ENCODE measurements around the gene CMSS1. TPM values are rescaled to one million over a fixed set of nuclear protein-coding genes. Genes with fewer than 3 reads are reported as not detected.

The CMSS1 gene
- total RNA-seq, 1 experiment from 2014 or later, result 70.6 TPM

DNA sequence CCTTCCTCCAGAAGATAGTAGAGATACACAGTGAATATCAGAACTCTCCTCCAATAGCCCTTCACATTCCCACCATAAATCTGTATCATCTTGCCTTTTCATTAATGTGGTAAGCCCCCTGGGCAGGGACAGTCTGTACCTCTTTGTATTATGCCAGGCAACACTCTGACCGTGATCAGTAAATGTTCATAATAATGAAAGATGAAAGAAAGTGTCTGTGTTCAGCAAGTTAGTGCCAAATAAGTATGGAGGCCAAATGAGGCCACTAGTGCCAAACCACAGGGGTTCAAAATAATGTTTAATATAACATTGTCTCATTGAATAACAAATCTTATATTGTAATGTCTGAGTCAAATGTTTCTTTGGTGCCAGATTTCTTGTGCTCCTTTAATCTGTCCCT lies 104.3 kb downstream of the CMSS1 start:
- no peaks in the 10 kb centered on the region for H3K36me3 Mint-ChIP-seq
- H3K27me3 Mint-ChIP-seq (ENCODE audit: low read depth), result no peaks in the 10 kb centered on the region; the same call in 1 of the 2 replicates
- H3K27ac Mint-ChIP-seq, result peak overlapping the region; percentile 31; the same call in 1 of the 2 replicates
- TF ChIP-seq CBFB (CRISPR knock-in tag; IDR thresholded peaks at IDR 0.05; ENCODE audit: low read depth), result no peak
- TF ChIP-seq ATF2 (CRISPR knock-in tag; IDR thresholded peaks at IDR 0.05; ENCODE audit: borderline replicate concordance, low read depth), result no peak
- TF ChIP-seq MXD4 (CRISPR knock-in tag; IDR thresholded peaks at IDR 0.05; ENCODE audit: borderline replicate concordance), result no peak
- TF ChIP-seq ATF3 (CRISPR knock-in tag; conservative IDR thresholded peaks at IDR 0.05), result no peak
- no peak for TF ChIP-seq ZBTB21 (CRISPR knock-in tag; IDR thresholded peaks at IDR 0.05; ENCODE audit: borderline replicate concordance)
- no peak for TF ChIP-seq KAT7 (CRISPR knock-in tag; IDR thresholded peaks at IDR 0.05; ENCODE audit: borderline replicate concordance)
- TF ChIP-seq TEAD4 (CRISPR knock-in tag; IDR thresholded peaks at IDR 0.05), result no peak
- no peak for TF ChIP-seq HMGA2 (CRISPR knock-in tag; IDR thresholded peaks at IDR 0.05)
- DNase-seq (ENCODE audit: low spot score), result no peak
- no peak for ATAC-seq
- H3K4me3 Mint-ChIP-seq, result no peak overlapping the region
- H3K9me3 Mint-ChIP-seq, result no peaks in the 10 kb centered on the region
- ChIA-PET CTCF (no interaction called here), POLR2A (no interaction called here)
- peaks cover 59% of the 10 kb centered on the region for H3K4me1 Mint-ChIP-seq

DNA sequence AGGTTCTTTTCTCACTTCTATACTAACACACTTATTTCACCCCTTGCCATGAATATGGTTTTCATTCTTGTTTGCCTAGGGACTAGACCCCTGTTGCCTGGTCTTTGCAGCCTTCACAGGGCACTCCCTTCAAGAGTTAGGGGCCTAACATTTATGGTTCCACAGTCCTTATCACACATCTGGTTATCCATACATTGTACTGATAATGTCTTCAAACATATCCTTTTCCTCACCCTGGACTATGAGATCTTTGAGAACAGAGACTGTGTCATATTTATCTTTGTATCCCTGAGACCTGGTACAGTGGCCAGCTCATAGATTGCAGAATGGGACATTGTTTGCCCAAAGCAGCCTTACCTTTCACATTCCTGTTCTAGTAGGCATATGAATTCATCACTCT lies 106.2 kb downstream of the CMSS1 start:
- ChIA-PET CTCF (interaction anchor here (0.5 kb wide), 1 partner anchor 92 kb away, joined by 3 read pairs; no protein-coding TSS in a partner anchor), POLR2A (no interaction called here)
- no peak for ATAC-seq
- no peaks in the 10 kb centered on the region for H3K36me3 Mint-ChIP-seq
- H3K4me3 Mint-ChIP-seq, result no peak overlapping the region
- H3K27ac Mint-ChIP-seq, result no peak overlapping the region
- H3K27me3 Mint-ChIP-seq (ENCODE audit: low read depth), result no peaks in the 10 kb centered on the region; the same call in 1 of the 2 replicates
- no peak for DNase-seq (ENCODE audit: low spot score)
- TF ChIP-seq NR1H2 (CRISPR knock-in tag; IDR thresholded peaks at IDR 0.05) (no peak), CREM (CRISPR knock-in tag; IDR thresholded peaks at IDR 0.05) (no peak), ZNF281 (CRISPR knock-in tag; IDR thresholded peaks at IDR 0.05) (no peak), TCF7 (CRISPR knock-in tag; IDR thresholded peaks at IDR 0.05; ENCODE audit: low read depth) (no peak)
- H3K9me3 Mint-ChIP-seq, result no peaks in the 10 kb centered on the region
- peaks cover 76% of the 10 kb centered on the region for H3K4me1 Mint-ChIP-seq

- no peak overlapping the region for H3K4me3 Mint-ChIP-seq
- CTCF ChIA-PET, result no interaction called here
- peaks cover 77% of the 10 kb centered on the region for H3K4me1 Mint-ChIP-seq
- no peaks in the 10 kb centered on the region; the same call in 1 of the 2 replicates for H3K27me3 Mint-ChIP-seq (ENCODE audit: low read depth)
- no peaks in the 10 kb centered on the region for H3K36me3 Mint-ChIP-seq
- peak overlapping the region; percentile 77; the same call in 1 of the 2 replicates for H3K27ac Mint-ChIP-seq
- DNase-seq (ENCODE audit: low spot score) (no peak), ATAC-seq (no peak)
- H3K9me3 Mint-ChIP-seq, result no peaks in the 10 kb centered on the region
- POLR2A ChIA-PET, result no interaction called here
- TF ChIP-seq ZNF396 (CRISPR knock-in tag; IDR thresholded peaks at IDR 0.05; ENCODE audit: borderline replicate concordance) (no peak), ZNF232 (CRISPR knock-in tag; IDR thresholded peaks at IDR 0.05) (no peak), NR3C1 (CRISPR knock-in tag; conservative IDR thresholded peaks at IDR 0.05; ENCODE audit: low read depth) (no peak), ZNF671 (CRISPR knock-in tag; IDR thresholded peaks at IDR 0.05) (no peak), ATF1 (CRISPR knock-in tag; IDR thresholded peaks at IDR 0.05) (no peak), RORB (CRISPR knock-in tag; IDR thresholded peaks at IDR 0.05) (no peak), E2F1 (CRISPR knock-in tag; IDR thresholded peaks at IDR 0.05) (no peak), CREB1 (CRISPR knock-in tag; IDR thresholded peaks at IDR 0.05) (no peak)
- TF ChIP-seq, protein P1, sequence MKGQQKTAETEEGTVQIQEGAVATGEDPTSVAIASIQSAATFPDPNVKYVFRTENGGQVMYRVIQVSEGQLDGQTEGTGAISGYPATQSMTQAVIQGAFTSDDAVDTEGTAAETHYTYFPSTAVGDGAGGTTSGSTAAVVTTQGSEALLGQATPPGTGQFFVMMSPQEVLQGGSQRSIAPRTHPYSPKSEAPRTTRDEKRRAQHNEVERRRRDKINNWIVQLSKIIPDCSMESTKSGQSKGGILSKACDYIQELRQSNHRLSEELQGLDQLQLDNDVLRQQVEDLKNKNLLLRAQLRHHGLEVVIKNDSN (CRISPR knock-in tag; IDR thresholded peaks at IDR 0.05), result no peak
- TF ChIP-seq, protein P2, sequence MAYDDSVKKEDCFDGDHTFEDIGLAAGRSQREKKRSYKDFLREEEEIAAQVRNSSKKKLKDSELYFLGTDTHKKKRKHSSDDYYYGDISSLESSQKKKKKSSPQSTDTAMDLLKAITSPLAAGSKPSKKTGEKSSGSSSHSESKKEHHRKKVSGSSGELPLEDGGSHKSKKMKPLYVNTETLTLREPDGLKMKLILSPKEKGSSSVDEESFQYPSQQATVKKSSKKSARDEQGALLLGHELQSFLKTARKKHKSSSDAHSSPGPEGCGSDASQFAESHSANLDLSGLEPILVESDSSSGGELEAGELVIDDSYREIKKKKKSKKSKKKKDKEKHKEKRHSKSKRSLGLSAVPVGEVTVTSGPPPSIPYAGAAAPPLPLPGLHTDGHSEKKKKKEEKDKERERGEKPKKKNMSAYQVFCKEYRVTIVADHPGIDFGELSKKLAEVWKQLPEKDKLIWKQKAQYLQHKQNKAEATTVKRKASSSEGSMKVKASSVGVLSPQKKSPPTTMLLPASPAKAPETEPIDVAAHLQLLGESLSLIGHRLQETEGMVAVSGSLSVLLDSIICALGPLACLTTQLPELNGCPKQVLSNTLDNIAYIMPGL (CRISPR knock-in tag; IDR thresholded peaks at IDR 0.05), result no peak
- TF ChIP-seq, protein P3, sequence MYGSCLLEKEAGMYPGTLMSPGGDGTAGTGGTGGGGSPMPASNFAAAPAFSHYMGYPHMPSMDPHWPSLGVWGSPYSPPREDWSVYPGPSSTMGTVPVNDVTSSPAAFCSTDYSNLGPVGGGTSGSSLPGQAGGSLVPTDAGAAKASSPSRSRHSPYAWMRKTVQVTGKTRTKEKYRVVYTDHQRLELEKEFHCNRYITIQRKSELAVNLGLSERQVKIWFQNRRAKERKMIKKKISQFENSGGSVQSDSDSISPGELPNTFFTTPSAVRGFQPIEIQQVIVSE (CRISPR knock-in tag; IDR thresholded peaks at IDR 0.05; ENCODE audit: borderline replicate concordance), result no peak
Measured at GRCh38 chr3:99925584-99926230, 108.0 kb downstream of the CMSS1 start.
